Measurements from ENCODE around the gene HOXB8. TPM values are rescaled to one million over a fixed set of nuclear protein-coding genes. Genes with fewer than 3 reads are reported as not detected.

Gene HOXB8
- polyA plus RNA-seq, 3 donors from 2014 or later = not detected

DNA sequence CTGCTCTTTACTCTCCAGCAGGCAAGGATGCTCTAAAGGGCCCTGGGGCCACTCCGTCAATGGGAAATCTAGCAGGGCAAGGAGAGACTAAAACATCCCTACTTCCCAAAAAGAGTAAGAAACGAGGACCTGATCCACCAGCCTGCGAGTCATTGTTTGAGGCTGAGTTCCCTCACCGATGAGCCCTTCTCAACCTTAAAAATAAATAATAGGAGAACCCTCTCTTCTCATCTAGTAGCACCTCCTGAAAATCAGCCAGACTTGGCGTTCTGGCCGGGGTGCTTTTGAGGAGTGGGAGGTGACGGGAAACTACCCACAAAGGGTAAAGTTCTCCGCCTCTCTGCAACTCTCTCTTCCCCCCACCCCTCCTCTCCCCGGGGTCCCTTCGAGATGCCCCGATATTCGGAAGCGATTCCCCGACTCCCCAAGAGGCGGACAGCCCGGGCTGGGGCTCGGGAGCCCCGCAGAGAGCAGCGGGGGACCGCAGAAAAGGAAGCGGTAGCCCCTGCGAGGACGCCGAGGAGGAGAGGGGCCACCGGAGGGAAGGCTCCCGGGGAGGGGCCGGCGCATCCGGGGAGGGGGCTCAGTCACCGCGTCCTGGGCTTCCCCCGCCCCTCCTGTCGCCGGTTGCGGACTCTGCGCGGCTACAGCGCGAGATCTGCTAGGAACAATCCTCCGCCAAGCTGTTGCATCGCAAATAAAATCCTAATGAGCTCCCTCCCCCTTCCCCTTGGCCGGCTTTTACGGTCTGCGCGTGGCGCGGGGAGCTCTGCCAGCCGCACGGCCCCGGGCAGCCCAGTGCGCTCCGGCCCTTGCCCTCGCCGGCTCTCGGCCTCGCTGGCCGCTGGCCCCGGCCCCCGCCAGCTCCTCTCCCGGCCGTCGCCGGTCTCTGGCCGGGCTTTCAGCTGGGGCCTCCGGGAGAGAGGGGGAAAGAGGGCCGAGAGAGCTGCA, 9.7 kb upstream of the HOXB8 start:
- Mint-ChIP-seq H3K4me3 (peak overlapping the region; percentile 54 to 86 (median 78)), H3K4me1 (peaks cover 15 to 19% of the 10 kb centered on the region in 2 donors), H3K27ac (no peak overlapping the region), H3K9me3 (no peaks in the 10 kb centered on the region), H3K27me3 (ENCODE audit: low read depth in 3 of 3) (peaks cover 29 to 59% (median 38%) of the 10 kb centered on the region in 3 donors), H3K36me3 (no peaks in the 10 kb centered on the region)
- peak; percentile 31 to 35 (median 31) for DNase-seq

DNA sequence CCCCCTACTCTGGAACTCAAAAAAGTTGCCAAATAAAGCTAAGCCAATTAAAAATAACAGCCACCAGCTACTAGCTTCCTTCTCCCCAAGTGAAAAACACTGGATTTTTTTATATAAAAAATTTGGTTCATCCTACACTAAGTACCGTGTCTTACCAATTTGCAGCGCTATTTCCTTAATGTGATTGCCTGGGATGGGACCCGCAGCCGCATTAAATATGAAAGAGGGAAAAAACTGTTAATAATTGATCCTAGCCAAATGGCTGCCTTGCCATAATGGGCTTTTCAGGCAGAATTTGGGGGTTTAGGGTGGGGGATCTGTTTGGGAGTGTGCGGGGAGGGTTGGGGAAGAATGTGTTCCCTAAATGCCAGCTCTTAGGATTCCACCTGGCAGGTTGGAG, 9.0 kb upstream of the HOXB8 start:
- no peak overlapping the region for H3K27ac Mint-ChIP-seq
- peaks cover 33 to 60% (median 43%) of the 10 kb centered on the region in 3 donors for H3K27me3 Mint-ChIP-seq (ENCODE audit: low read depth in 3 of 3)
- no peaks in the 10 kb centered on the region for H3K36me3 Mint-ChIP-seq
- no peak for DNase-seq
- H3K4me3 Mint-ChIP-seq = peak overlapping the region in 3 of 5 donors; percentile 35 to 54 (median 54)
- peaks cover 15 to 25% of the 10 kb centered on the region in 2 donors for H3K4me1 Mint-ChIP-seq
- H3K9me3 Mint-ChIP-seq = no peaks in the 10 kb centered on the region

DNA sequence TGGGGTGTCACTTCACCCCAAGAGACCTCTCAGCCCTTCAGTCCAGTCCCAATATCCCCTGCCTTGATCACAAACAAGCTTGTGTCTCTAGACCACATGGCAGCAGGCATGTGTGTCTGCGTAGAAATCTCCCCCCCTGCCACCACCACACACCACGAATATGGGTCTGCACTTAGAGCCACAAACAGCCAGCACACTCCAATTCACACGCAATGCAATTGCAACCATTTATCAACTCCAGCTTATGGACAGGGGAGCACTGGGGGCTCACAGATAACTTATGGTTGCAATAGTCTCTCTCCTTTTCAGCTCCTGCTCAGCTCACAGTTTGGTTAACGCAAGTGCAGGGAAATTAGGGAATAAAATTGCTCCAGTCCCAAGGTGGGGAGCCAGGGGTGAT, 8.5 kb upstream of the HOXB8 start:
- Mint-ChIP-seq H3K27me3 (ENCODE audit: low read depth in 3 of 3) (peaks cover 38 to 65% (median 47%) of the 10 kb centered on the region in 3 donors), H3K27ac (no peak overlapping the region), H3K4me3 (peak overlapping the region in 1 of 5 donors; percentile 42), H3K36me3 (no peaks in the 10 kb centered on the region), H3K4me1 (peaks cover 18 to 30% of the 10 kb centered on the region in 2 donors), H3K9me3 (no peaks in the 10 kb centered on the region)
- DNase-seq = no peak

DNA sequence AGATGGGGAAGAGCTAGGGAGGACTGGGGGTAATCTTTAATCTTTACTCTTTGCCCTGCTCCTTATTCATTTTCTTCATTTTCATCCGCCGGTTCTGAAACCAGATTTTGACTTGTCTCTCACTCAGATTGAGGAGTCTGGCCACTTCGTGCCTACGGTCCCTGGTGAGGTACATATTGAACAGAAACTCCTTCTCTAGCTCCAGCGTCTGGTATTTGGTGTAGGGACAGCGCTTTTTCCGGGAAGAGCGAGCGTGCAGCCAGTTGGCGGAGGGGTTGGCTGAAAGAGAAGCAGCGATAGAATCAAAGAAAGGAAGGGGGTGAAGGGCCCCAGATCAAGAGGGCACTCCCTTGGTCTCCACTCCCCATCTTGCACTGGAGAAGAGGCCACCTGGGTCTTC, 7.8 kb upstream of the HOXB8 start:
- no peaks in the 10 kb centered on the region for H3K9me3 Mint-ChIP-seq
- peak overlapping the region in 1 of 5 donors; percentile 10 for H3K4me3 Mint-ChIP-seq
- H3K4me1 Mint-ChIP-seq = peaks cover 20 to 35% of the 10 kb centered on the region in 2 donors
- no peak overlapping the region for H3K27ac Mint-ChIP-seq
- DNase-seq = no peak
- H3K36me3 Mint-ChIP-seq = no peaks in the 10 kb centered on the region
- H3K27me3 Mint-ChIP-seq (ENCODE audit: low read depth in 3 of 3) = peaks cover 41 to 65% (median 49%) of the 10 kb centered on the region in 3 donors

DNA sequence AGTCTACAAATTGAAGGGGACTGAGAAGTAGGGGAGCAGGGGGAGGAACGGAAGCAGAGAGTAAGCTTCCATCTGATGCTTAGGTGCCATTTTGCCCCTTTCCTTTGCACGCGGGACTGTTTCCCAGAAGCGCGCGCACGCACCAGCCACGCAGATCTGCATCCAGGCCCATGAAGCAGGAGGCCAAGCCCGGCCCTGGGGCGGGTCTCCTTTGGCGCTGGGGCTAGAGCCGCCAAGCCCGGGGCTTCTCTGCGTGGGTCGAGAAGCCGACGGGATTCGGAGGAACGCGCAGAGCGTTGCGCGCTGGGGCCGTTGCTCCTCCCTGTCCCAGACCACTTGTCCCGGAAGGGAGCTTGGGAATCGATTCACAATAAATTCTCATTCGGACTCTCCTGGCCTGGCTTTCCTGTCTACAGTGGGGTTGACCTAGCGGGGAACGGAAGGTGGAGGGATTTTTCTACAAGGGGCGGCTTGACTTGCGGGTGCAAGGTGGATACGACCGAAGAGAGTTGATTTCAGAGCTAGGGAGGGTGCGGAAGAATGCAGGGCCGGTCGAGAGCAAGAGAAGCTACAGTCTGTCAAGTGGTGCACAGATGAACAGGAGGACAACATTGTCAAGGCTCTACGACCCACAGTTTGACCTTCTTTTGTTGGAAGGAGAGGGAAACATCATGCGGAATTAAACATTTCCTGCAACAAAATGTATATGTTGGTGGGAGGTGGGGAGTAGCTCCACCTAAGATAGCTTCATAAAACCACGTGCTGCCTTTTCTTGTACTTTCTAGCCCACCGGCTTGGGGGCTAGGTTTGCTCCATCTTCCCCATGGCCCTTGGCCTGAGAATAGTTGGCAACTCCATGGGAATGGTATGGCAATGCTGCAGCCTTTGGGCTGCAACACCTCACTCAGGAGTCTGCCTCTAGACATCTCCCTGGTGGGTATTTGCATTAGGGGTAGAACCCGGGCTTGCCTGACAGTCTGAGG, 6.6 kb upstream of the HOXB8 start:
- Mint-ChIP-seq H3K9me3 (no peaks in the 10 kb centered on the region), H3K36me3 (no peaks in the 10 kb centered on the region), H3K27me3 (ENCODE audit: low read depth in 3 of 3) (peaks cover 50 to 69% (median 53%) of the 10 kb centered on the region in 3 donors), H3K4me3 (no peak overlapping the region), H3K4me1 (peaks cover 17 to 38% of the 10 kb centered on the region in 2 donors), H3K27ac (no peak overlapping the region)
- no peak for DNase-seq

DNA sequence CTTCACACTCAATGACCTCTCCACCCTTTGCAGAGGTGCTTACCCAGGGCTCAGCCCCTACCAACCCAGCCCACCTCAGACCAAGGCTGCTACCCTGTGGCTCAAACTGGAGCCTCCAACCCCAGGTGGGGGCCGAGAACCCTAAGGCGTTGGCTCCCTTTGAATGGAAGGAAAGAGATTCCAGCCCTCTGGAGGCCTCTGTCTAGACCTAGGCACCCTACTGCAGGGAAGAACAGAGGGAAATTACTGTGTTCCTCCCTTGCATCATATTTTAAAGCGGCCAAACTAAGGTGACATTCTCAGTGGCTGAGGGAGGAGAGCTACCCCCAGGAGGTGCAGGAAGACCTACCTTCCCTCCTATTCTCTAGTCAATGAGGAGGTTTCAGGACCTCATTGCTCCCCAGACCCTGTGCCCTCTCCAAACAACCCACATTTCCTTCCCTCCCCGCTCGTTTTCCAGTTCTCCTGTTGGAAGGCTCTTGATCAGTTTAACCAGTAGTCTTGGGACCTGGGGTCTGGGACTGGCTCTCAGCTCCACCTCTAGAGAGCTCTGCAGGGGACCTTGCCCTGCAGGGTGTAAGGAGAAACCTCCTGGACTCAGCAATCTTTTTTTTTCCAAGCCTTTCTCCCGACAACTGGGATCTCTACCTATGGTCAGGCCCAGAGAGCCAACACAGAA, 5.5 kb upstream of the HOXB8 start:
- H3K4me3 Mint-ChIP-seq = no peak overlapping the region
- peaks cover 54 to 74% (median 55%) of the 10 kb centered on the region in 3 donors for H3K27me3 Mint-ChIP-seq (ENCODE audit: low read depth in 3 of 3)
- no peak for DNase-seq
- no peaks in the 10 kb centered on the region for H3K36me3 Mint-ChIP-seq
- peaks cover 11 to 29% of the 10 kb centered on the region in 2 donors for H3K4me1 Mint-ChIP-seq
- H3K27ac Mint-ChIP-seq = no peak overlapping the region
- no peaks in the 10 kb centered on the region for H3K9me3 Mint-ChIP-seq

DNA sequence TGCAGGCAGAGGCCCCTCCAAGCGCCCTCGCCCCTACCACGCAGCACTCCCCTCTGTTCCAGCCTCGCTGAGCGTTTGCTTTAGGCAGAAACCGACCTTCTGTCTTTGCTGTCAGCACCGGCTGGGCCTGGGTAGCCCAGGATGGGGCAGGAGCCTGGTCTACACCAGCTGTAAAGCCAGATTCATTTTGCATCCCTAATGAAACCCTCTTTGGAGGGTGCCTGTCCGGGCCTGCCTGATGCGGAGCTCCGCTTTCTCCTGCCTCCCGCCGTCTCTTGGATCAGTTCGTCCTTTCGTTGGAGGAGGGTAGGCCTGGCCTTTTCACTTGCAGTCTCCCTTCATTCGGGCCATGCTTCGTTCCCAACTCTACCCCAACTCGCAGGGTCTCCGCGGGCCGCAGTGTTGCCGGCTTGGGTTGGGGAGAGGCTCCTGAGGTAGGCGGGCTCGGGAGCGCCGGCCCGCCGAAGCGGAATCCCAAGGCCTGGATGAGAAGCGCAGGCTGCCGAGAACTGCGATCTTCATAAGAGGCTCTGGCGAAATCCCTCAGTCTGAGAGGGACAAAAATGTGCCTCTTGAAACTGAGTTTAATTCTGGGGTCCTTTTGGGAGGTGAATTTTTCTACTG, 4.8 kb upstream of the HOXB8 start:
- no peak for DNase-seq
- Mint-ChIP-seq H3K27me3 (ENCODE audit: low read depth in 3 of 3) (peaks cover 54 to 81% (median 61%) of the 10 kb centered on the region in 3 donors), H3K4me3 (peak overlapping the region in 1 of 5 donors; percentile 36), H3K9me3 (no peaks in the 10 kb centered on the region), H3K36me3 (no peaks in the 10 kb centered on the region), H3K4me1 (peaks cover 12 to 32% of the 10 kb centered on the region in 2 donors), H3K27ac (peak overlapping the region in 1 of 6 donors; percentile 18)

DNA sequence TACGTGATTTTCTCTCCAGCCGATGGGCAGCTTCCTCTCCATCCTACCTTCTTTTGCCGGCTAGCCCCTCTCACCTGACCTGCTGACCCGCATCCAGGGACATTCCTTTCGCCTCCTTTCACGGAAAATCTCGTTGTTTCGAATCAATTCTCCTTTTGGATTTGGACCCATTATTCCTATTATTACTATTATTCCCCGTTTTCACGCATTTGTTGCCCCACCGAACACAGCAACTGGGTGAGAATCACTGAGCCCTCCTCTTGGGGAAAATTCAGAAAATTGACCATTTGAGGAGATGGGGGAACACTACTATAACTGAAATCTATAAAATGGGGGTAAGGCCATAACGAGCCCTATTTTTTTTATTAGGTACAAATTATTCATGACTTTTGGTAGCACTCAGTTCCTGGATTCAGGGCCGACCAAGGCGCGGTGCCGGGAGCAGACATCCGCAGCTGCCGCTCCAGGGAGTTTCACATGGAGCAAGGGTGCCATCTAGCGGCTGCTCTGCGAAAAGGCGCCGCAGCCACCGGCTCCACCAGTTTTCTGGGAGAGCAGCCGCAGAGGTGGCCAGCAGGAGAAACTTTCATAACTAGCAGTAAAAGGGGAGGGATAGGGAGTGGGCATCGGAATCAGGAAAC, 3.3 kb upstream of the HOXB8 start:
- Mint-ChIP-seq H3K4me3 (peak overlapping the region in 3 of 5 donors; percentile 29 to 65 (median 33)), H3K27me3 (ENCODE audit: low read depth in 3 of 3) (peaks cover 59 to 79% (median 72%) of the 10 kb centered on the region in 3 donors), H3K4me1 (peaks cover 22 to 47% of the 10 kb centered on the region in 2 donors), H3K36me3 (no peaks in the 10 kb centered on the region), H3K9me3 (no peaks in the 10 kb centered on the region), H3K27ac (peak overlapping the region in 2 of 6 donors; percentile 45 to 61)
- peak; percentile 73 to 80 (median 79) for DNase-seq

DNA sequence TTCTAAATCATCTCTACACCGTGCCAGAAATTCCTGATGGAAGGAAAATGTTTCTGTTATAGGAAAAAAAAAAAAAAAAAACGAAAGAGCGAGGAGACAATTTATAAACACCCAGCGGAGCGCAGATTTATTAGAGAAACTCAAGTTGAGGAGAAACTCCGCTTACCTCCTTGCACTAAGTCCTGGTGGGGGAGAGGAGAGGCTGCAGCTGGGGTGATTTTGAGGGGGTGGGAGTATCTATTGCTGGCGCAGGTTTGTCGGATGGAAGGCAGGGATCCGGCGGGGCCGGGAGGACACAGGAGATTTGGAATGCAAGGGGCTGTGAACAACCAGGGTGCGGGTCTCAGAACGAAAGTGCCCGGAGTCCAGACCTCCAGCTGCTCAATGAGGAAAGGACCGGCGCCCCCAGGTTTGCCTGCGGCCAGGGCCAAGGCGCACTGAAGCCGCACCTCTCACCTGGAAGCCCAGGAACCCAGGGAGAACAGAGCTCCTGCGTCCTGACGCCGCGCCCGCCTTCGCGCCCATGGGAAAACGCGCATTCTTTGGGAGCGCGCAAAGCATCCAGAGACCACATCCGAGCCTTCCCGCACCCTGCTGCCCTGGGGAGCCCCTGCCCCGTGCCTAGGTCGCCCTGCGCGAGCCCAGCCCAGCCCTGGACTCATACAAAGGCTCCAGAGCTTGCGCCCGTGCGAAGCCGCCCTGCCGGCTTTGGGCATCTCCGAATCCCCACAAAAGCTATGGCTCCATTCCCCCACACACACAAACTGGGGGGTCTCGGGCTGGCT, 2.6 kb upstream of the HOXB8 start:
- Mint-ChIP-seq H3K27me3 (ENCODE audit: low read depth in 3 of 3) (peaks cover 61 to 82% (median 76%) of the 10 kb centered on the region in 3 donors), H3K9me3 (no peaks in the 10 kb centered on the region), H3K36me3 (no peaks in the 10 kb centered on the region), H3K4me3 (peak overlapping the region in 1 of 5 donors; percentile 59), H3K27ac (peak overlapping the region in 1 of 6 donors; percentile 32), H3K4me1 (peaks cover 26 to 54% of the 10 kb centered on the region in 2 donors)
- DNase-seq = no peak

DNA sequence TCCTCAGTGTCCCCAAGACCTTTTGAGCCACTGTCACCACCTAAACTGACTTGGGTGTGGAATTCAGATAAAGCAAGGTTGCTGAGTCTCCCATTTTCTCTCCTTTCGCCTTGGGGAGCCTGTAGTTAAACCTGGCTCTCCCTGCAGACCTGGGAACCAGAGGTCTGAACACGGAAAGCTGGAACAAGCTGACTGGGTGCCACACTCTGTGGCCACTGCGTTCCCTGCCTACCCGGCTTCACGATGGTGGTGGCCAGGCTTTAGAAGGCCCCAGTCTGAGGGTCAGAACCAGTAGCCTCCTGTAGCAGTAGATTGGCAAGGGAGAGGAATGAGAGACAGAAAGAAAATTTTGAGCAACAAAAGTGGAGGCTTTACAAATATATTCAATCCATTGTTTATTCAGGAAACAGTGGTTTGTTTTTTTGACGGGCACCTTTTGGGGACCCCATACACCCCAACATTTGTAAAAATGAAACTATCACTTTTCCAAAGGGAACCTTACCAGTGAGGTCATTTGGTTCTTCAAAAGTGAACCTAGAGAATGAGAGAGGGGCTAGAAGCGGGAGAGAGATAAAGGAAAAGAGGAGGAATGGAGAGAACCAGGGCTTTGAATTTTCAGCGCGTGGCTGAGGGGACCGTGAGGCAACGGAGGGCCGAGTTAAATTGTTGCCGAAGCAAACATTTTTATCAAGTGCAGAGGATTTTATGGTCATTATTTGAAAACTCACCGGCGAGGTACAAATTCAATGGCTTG, 1.8 kb upstream of the HOXB8 start:
- no peak for DNase-seq
- H3K4me3 Mint-ChIP-seq = peak overlapping the region in 1 of 5 donors; percentile 59
- no peaks in the 10 kb centered on the region for H3K9me3 Mint-ChIP-seq
- H3K4me1 Mint-ChIP-seq = peaks cover 31 to 61% of the 10 kb centered on the region in 2 donors
- no peaks in the 10 kb centered on the region for H3K36me3 Mint-ChIP-seq
- H3K27me3 Mint-ChIP-seq (ENCODE audit: low read depth in 3 of 3) = peaks cover 61 to 81% (median 79%) of the 10 kb centered on the region in 3 donors
- peak overlapping the region in 1 of 6 donors; percentile 32 for H3K27ac Mint-ChIP-seq

DNA sequence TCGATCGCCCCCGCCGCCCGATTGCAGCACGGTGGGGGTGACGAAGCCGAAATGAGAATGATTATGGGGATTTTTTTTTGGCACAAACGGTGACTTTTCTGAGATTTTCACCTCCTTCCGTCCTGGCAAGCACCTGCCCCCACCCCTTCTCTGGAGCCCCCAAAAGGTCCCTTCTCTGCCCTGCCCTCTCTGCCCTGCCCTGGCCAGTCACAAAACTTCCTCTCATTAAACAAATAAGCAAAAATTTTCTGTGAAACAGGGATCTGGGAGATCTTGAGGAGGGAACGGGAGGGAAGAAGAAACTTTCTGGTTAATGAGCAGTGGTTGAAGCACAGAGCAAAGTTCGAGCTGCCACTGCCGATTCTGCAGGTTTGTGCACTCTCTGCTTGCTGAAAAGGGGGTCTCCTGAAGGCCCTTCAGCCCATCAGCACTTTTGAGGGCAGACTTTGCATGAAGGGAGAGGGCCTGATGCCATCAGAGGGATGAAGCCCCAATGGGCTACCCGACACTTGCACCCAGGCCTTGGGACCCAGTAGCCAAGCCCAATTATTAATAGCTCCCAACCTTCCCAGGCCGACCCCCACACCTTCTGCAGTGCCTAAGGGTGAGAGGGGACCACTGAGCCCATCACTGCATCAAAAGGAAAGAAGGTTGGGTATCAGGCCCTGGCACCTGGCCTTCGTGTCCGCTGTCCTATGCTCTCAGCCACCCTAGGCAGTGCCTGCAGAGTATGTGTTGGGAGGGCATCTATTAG, 1.0 kb upstream of the HOXB8 start:
- Mint-ChIP-seq H3K9me3 (no peaks in the 10 kb centered on the region), H3K4me3 (peak overlapping the region in 1 of 5 donors; percentile 2), H3K27me3 (ENCODE audit: low read depth in 3 of 3) (peaks cover 61 to 81% (median 78%) of the 10 kb centered on the region in 3 donors), H3K36me3 (no peaks in the 10 kb centered on the region), H3K4me1 (peaks cover 38 to 69% of the 10 kb centered on the region in 2 donors), H3K27ac (no peak overlapping the region)
- no peak for DNase-seq

Data from immature natural killer cell (primary cell).